Activated naive CD8-positive, alpha-beta T cell (primary cell): ENCODE results near the gene CROCC2.

ENCODE experiments used
- H3K27ac Mint-ChIP-seq: one replicate; pipeline ENCODE4 v1.8.0; 2021; ENCODE audit warnings: mixed read lengths
- H3K27me3 Mint-ChIP-seq: one replicate; pipeline ENCODE4 v1.8.0; 2021; ENCODE audit warnings: mixed read lengths
- H3K36me3 Mint-ChIP-seq: one replicate; pipeline ENCODE4 v1.8.0; 2021; ENCODE audit warnings: mixed read lengths
- H3K4me1 Mint-ChIP-seq: one replicate; pipeline ENCODE4 v1.8.0; 2021; ENCODE audit warnings: low read depth, mixed read lengths
- H3K4me3 Mint-ChIP-seq: one replicate; pipeline ENCODE4 v1.8.0; 2021; ENCODE audit warnings: mild to moderate bottlenecking, mixed read lengths
- H3K9me3 Mint-ChIP-seq: one replicate; pipeline ENCODE4 v1.8.0; 2021; ENCODE audit warnings: low read depth, mixed read lengths

The CROCC2 gene

DNA sequence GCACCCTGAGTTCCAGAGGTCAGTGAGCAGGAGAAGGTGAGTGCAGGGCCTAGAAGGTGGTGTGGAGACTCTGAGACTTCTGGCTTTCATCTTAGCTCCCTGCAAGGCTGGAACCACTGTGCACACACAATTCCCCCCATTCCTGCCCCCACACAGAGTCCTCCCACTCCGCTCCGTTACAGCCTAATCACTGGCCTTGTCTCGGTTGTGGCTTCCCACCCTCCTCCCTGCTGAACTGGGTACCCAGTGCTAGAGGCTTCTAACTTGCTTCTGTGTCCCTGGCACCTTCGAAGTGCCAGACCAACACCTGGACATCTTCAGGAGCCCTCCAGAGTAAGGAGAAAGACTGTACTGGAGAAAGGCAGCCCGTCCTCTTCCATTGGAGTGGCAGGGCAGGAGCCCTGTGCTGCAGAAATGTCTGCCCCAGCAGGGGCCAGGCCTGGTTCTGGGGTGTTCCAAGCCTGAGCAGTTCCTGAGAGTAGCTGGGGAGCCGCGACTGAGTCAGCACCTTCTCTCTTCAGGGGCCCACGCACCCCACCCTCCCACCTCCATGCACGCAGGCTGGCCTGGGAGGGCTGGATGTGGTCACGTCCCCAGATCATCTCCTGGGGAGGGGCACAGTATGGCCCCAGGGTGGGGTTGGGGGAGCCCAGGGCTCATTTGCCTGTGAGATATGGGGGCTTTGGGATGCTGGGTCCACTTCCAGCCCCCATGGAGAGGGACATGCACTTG is 23.4 kb downstream of the CROCC2 start:
- H3K36me3 Mint-ChIP-seq, result no peaks in the 10 kb centered on the region
- H3K9me3 Mint-ChIP-seq, result no peaks in the 10 kb centered on the region
- no peaks in the 10 kb centered on the region for H3K4me1 Mint-ChIP-seq
- no peak overlapping the region for H3K27ac Mint-ChIP-seq
- no peaks in the 10 kb centered on the region for H3K27me3 Mint-ChIP-seq
- no peak overlapping the region for H3K4me3 Mint-ChIP-seq

DNA sequence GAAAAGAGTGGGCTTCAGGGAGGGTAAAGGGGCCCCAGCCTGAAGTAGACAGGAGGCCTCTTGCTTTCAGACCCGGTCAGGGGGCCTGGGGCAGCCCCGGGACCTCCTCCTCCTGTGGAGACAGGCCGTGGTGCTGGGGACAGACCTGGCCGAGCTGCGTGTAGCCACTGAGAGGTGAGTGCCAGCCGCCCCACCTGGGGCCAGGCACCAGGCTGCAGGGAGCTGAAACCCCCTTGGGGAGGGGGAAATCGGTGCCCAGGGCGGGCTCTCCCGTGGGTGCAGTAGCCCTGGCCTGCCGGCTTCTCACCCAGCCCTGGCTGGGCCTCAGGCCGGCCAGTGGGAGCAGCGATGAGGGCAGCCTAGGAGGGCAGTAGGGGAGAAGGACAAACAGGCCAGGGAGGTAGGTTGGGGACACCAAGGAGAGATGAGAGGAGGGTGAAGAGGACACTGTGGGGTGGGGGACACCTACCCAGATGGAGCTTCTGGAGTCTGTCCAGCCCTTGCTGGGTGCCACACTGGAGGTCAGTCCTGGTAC is 24.0 kb downstream of the CROCC2 start:
- no peaks in the 10 kb centered on the region for H3K4me1 Mint-ChIP-seq
- no peak overlapping the region for H3K27ac Mint-ChIP-seq
- H3K27me3 Mint-ChIP-seq, result no peaks in the 10 kb centered on the region
- H3K36me3 Mint-ChIP-seq, result no peaks in the 10 kb centered on the region
- no peak overlapping the region for H3K4me3 Mint-ChIP-seq
- no peaks in the 10 kb centered on the region for H3K9me3 Mint-ChIP-seq

DNA sequence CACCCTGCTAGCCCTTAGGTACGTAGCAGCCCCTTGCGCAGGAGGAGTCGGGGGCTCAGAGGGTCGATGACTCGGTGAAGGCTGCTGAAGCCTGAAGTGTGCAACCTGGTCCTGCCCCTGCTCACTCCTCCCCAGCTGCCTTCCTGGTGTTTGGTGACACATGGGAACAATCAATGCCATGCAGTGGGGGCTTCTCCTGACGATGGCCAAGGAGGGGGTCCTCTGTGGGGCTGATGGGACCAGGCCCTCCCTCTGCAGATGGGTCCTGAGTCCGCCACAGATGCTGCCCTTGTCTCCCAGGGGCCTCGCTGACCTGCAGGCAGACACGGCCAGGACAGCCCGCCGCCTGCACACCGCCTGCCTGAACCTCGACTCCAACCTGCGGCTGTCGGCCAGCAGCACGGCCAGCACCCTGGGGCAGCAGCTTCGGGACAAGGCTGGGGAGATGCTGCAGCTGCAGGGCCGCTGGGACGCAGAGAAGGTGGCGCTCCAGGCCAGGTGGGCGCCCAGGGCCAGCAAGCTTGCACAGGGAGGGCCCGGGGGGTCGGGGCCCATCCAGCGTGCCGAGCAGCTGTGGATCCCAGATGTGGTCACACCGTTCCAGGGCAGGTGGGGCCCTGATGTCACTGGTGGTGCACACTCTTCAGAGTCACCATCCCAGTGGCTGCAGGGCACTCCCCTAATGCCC is 24.6 kb downstream of the CROCC2 start:
- Mint-ChIP-seq H3K4me1 (no peaks in the 10 kb centered on the region), H3K9me3 (no peaks in the 10 kb centered on the region), H3K27me3 (no peaks in the 10 kb centered on the region)

DNA sequence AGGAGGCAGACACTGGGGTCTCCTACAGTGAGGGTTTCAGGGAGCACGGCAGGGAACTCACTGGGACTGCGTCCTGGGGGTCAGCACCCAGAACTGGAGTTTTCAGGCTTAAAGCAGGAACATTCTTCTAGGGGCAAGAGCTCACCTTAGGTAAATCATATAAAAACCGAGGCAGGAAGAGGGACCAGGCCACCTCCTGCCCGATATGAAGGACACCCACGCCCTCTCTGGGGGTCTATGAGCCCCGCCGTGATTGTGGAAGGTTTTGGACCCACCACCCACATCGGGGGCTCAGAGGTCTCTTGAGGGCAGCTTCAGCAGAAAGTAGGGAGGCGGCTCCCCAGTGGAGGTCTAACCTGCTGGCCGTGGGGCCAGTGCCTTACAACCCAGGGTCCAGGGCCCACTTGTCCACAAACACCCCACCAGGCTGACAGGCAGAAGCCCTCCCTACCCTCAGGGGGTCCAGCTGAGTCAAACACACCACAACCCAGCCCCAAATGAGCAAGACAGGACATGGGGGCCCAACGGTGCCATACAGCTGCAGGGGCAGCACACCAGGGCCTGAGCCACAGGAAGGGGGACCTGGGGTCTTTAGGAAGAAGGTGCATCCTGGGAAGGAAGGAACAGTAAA is 25.3 kb downstream of the CROCC2 start:
- Mint-ChIP-seq H3K4me1 (no peaks in the 10 kb centered on the region), H3K36me3 (no peaks in the 10 kb centered on the region), H3K27ac (no peak overlapping the region), H3K9me3 (no peaks in the 10 kb centered on the region), H3K4me3 (no peak overlapping the region), H3K27me3 (no peaks in the 10 kb centered on the region)

More for the DNA sequence above, 24.6 kb downstream of the CROCC2 start:
- Mint-ChIP-seq H3K4me3 (no peak overlapping the region), H3K36me3 (no peaks in the 10 kb centered on the region), H3K27ac (no peak overlapping the region)

DNA sequence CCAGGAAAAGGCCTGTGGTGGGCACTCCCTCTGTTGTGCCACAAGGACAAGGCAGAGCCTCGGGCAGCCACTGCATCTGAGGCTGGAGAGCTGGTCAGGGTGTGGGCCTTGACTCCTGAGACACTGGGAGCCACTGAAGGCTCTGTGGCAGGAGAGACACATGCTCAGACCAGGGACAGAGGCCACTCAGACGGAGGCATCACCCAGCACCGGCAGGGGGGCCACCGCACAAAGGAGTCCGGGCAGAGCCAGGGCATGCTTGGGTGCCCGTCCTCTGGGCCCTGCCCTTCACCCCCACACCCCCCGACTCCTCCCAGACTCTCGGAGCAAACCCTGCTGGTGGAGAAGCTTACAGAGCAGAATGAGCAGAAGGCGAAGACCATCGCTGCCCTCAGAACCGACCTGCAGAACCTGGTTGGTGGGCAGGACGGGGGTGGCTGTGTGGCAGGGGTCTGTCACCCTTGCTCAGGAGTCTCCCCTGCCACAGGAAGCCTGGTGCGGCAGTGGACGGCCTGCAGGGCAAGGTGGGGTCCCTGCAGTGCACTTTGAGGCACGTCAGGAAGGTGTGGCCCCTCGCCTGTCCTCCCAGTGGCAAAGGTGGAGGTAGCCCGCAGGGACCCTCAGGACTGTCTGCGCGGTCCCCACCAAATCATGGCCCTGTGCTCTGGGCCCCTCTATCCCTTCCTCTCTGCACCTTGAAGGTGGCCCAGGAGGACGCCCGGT is 26.0 kb downstream of the CROCC2 start:
- Mint-ChIP-seq H3K4me1 (no peaks in the 10 kb centered on the region), H3K27me3 (no peaks in the 10 kb centered on the region), H3K4me3 (no peak overlapping the region), H3K36me3 (no peaks in the 10 kb centered on the region), H3K27ac (no peak overlapping the region), H3K9me3 (no peaks in the 10 kb centered on the region)

DNA sequence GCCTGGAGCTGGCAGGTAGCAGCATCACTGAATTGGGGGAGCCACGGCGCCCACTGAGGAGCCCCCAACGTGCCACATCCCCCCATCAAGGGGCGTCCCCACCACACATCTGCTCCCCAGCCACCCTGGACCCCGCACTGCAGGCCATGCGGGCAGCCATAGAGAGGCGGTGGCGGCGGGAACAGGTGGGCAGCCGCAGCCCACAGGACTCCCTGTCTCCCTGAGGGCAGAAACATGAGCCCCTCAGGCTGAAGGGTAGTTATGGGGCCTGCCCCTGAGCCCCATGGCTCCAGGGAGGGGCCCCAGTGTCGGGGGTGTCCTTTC is 26.6 kb downstream of the CROCC2 start:
- H3K27ac Mint-ChIP-seq, result no peak overlapping the region
- no peaks in the 10 kb centered on the region for H3K4me1 Mint-ChIP-seq
- no peaks in the 10 kb centered on the region for H3K9me3 Mint-ChIP-seq
- no peak overlapping the region for H3K4me3 Mint-ChIP-seq
- H3K27me3 Mint-ChIP-seq, result no peaks in the 10 kb centered on the region
- H3K36me3 Mint-ChIP-seq, result no peaks in the 10 kb centered on the region

DNA sequence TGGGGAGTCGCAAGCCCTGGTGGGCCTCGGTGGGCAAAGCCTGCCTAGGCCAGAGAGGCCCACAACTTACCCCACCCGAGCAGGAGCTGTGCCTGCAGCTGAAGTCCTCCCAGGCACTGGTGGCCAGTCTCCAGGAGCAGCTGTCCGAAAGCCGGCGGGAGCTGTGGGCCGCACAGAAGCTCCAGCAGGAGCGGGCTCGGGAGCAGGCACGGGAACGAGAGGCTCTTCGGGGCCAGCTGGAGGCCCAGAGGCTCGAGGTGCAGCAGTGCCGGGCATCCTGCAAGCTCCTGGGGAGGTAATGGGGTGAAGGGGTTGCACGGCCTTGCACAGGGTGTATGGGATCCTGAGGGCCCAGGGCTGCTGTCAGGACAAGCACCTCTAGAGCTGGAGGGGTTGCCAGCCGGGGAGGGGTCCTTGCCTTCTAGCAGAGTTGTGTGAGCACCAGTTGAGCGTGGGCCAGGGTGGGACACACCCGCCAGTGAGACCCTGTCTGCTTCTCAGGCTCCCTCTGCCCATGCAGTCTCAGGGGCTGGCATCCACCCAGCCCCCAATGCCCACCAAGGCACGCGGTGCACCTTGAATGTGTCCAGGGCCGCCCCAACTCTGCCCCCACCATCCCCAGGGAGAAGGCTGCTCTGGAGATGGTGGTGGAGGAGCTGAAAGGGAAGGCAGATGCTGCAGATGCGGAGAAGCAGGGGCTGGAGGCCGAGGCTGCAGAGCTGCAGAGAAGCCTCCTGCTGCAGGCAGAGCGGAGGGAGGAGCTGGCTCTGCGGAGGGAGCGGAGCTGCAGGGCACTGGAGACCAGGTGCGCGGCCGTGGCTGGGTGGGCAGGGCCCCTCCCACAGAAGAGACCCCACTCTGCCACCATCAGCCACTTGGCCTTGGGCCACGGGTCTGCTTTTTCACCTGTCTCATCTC is 27.2 kb downstream of the CROCC2 start:
- Mint-ChIP-seq H3K4me3 (no peak overlapping the region), H3K9me3 (peaks cover 2% of the 10 kb centered on the region), H3K36me3 (no peaks in the 10 kb centered on the region), H3K4me1 (no peaks in the 10 kb centered on the region), H3K27me3 (no peaks in the 10 kb centered on the region), H3K27ac (no peak overlapping the region)

DNA sequence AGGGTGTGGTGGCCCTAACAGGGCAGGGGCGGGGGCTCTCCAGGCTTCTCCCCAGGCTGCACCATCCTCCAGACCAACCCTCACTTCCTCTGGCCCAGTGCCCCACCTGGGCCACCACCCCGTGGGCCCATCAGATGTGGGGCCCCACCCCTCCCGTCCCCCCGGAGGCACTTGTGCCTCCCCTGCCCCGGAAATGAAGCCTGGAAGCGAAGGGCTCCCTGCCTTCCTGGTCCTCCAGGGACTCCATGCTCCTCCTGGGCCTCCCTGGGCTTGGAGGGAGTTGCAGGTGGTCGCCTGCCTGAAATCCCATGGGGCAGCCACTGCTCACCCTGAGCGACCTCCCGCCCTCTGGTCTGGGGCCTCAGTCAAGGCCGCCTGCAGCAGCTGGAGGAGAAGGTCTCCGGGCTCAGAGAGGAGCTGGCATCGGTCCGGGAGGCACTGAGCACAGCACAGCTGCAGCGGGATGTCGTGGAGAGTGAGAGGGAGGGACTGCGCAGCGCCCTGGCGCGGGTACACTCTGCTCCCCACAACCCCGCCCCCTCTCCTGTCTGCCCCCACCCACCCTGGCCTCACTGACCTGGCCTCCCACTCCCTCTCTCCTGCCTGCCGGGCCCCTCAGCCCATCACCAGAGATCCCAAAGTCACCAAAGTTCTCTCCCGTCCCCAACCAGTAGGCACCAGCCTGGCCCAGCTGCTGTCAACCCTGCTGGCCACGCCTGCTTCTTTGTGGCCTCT is 28.0 kb downstream of the CROCC2 start:
- Mint-ChIP-seq H3K27me3 (no peaks in the 10 kb centered on the region), H3K36me3 (no peaks in the 10 kb centered on the region), H3K9me3 (peaks cover 5% of the 10 kb centered on the region), H3K4me1 (no peaks in the 10 kb centered on the region), H3K27ac (no peak overlapping the region), H3K4me3 (no peak overlapping the region)

DNA sequence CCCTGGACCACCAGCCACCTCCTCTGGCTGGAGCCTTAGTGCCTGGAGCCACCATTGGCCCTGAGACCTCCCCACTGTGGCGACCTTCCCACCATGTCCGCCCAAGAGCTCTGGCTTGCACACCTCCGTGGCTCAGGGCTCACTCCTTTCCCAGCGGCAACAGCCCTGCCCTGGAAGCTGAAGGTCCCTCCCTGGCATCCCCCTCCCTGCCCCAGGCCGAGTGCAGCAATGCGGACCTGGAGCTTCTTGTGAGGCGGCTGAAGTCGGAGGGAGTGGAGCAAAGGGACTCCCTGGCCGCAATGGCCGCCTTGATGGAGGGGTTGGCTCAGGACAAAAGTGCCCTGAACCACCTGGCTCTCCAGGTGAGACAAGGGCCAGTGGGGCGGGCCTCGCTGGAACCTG is 28.6 kb downstream of the CROCC2 start:
- Mint-ChIP-seq H3K27ac (no peak overlapping the region), H3K9me3 (peaks cover 5% of the 10 kb centered on the region), H3K36me3 (no peaks in the 10 kb centered on the region), H3K4me3 (no peak overlapping the region), H3K4me1 (no peaks in the 10 kb centered on the region), H3K27me3 (no peaks in the 10 kb centered on the region)

DNA sequence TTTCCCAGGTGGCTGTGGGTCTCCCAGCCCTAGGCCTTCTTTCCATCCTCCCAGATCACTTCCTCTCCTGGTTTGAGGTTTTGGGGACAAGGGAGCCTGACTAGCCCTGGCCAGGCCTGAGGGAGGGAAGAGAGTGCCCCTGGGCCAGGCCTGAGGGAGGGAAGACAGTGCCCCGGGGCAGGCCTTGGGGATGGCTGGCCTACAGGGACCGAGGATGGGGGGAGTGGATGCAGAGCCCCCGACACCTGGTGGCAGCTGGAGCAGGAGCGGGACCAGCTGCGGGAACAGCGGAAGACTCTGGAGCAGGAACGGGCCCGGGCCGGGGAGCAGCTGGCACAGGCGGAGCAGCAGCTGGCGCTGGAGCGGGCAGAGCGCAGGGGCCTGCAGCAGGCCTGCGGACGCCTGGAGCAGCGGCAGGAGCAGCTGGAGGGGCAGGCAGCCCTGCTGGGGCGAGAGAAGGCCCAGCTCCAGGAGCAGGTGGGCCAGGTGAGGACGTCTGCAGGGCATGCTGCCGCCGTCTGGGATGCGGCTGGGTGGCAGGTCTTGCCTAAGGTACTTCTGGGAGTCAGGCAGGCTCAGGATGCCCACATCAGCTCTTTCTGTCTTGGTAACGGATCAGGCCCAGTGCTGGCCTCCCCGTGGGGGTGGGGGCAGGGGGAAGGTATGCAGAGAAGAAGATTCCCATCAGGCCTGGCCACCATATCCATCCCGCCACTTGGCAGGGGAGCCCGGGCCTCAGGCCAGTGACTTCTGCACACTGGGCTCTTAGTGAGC is 29.2 kb downstream of the CROCC2 start:
- Mint-ChIP-seq H3K27me3 (no peaks in the 10 kb centered on the region), H3K27ac (no peak overlapping the region), H3K4me3 (no peak overlapping the region), H3K36me3 (no peaks in the 10 kb centered on the region), H3K9me3 (peaks cover 5% of the 10 kb centered on the region), H3K4me1 (no peaks in the 10 kb centered on the region)

DNA sequence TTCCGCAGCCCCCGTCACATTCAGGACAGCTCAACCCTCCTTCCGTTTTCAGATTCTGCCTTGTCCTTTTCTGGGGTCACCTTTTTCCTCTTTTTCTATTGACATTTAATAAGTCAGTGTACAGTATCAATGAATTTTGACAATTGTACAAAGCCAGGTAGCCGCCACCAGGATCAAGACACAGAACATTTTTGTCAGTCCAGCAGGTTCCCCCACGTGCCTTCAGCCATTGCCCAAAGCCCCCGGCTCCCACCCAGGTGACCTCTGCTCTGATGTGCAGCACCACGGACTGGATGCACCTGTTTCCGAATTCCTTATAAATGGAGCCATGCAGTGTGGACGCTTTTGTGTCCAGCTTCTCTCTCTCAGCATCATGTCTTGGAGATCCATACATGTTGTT is 30.0 kb downstream of the CROCC2 start:
- no peaks in the 10 kb centered on the region for H3K36me3 Mint-ChIP-seq
- no peak overlapping the region for H3K27ac Mint-ChIP-seq

DNA sequence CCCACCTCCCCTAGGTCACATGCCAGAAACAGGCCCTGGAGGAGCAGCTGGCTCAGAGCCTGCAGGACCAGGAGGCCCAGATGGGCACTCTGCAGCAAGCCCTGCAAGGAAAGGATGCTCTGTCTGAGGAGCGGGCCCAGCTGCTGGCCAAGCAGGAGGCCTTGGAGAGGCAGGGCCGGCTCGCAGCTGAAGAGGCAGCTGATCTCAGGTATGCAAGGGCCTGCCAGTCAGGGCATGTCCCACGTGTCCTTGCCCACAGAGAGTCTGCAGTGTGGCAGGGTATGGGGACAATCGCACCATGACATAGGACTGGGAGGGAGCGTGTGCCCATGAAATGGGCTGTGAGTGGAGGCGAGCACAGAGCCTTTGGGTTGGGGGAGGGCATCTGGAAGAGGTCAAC is 39.9 kb downstream of the CROCC2 start:
- Mint-ChIP-seq H3K27me3 (no peaks in the 10 kb centered on the region), H3K4me1 (no peaks in the 10 kb centered on the region), H3K36me3 (no peaks in the 10 kb centered on the region), H3K9me3 (no peaks in the 10 kb centered on the region), H3K4me3 (no peak overlapping the region), H3K27ac (no peak overlapping the region)

More for the DNA sequence above, 30.0 kb downstream of the CROCC2 start:
- Mint-ChIP-seq H3K4me1 (no peaks in the 10 kb centered on the region), H3K9me3 (peaks cover 5% of the 10 kb centered on the region), H3K27me3 (no peaks in the 10 kb centered on the region), H3K4me3 (no peak overlapping the region)

DNA sequence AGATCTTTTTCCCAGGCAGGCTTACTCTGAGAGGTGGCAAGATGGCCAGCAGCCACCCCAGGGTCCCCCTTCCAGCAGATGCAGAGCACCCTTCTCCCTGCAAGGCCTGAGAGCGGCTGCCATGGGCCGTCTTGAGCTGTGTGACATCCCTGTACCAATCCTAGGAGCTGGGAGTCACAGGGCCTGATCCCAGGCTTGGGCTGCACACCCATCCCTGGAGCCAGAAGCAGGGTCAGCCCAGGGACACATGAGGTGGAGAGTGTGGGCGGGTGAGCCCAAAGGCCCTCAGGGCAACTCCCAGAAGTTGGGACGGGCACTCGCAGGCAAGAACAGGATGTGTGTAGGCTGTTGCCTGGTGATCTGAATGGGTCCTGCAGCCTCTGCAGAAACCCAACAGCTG is 40.5 kb downstream of the CROCC2 start:
- H3K36me3 Mint-ChIP-seq, result no peaks in the 10 kb centered on the region
- no peaks in the 10 kb centered on the region for H3K27me3 Mint-ChIP-seq
- H3K9me3 Mint-ChIP-seq, result no peaks in the 10 kb centered on the region
- no peak overlapping the region for H3K4me3 Mint-ChIP-seq
- H3K4me1 Mint-ChIP-seq, result no peaks in the 10 kb centered on the region
- no peak overlapping the region for H3K27ac Mint-ChIP-seq
